HCEC 1CT (cell line): ENCODE results near the gene TEAD1.

Experiments used
- DNase-seq: peaks from one replicate; pipeline ENCODE4 v3.0.0-alpha.2; 2017

The TEAD1 gene

GRCh38 chr11:12962306-12962705 lies 288.1 kb downstream of the TEAD1 start:
- DNase-seq, result no peak

- DNase-seq, result no peak
Observed at GRCh38 chr11:12963051-12963450, 288.8 kb downstream of the TEAD1 start.

DNA sequence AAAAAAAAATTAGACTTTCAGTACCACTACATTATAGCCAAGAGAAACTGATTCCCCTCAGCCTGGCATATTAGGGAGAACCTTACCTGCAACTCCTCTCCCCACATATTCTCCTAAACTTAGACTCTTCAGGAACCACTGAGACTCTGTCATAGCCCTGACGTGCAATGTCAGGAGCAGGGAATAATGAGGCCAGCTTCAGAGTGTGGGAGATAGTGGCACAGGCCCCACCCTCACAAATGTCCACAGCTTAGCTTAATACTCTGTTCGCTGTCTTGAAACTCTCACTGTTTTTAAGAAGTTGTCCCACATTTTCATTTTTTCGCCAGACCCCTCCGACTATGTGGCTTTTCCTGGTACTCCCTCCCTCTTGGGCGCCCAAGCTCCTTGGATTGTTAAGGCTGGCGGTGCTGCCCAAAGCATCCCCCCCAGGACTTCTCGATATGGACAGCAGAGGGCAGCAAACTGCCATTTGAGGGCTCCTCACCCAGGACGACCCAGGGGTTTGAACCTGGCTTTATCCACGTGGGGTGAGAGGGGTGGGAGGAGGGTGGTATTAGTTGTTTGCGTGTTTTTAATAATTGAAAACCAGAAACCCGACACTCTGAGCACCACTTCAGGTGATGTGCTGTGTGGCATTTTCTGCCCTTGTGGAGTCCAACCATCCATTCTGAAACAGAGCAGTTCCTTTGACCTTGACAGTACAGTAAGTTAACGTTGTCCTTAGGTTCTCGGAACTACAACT lies 289.7 kb downstream of the TEAD1 start:
- peak; percentile 43 for DNase-seq

DNA sequence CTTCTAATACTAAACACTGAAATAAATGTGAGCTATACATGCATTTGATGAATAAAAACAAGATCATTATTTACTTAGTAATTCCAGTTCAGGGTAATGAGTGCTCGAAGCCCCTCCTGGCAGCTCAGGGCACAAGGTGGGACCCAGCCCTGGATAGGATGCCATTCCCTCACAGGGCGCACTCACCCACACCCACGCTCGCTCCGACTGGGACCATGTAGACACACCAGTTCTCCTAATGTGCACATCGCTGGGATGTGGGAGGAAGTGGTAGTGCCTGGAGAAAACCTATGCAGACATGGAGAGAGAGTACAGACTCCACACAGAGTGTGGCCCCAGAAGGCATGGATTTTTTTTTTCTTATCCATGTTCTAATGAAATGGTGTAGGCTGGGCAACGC lies 290.4 kb downstream of the TEAD1 start:
- DNase-seq, result no peak

DNA sequence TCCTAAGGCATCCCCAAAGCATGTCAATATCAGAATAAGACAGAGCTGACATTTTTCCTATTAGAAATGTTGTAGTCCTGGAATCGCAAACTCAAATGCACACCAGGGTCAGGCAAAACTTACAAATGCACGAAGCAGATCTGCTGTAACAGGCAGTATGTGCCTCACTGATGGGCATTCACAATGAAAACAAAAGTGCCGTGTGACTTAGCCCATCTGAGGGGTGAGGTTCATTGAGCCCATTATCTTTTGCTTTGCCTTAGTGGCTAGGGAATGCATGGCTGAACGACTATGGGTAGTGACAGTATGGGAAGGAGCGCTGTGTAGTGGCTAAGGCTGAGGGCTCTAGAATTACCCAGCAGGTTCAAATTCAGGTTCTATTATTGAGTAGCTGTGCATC lies 291.8 kb downstream of the TEAD1 start:
- DNase-seq, result no peak

DNA sequence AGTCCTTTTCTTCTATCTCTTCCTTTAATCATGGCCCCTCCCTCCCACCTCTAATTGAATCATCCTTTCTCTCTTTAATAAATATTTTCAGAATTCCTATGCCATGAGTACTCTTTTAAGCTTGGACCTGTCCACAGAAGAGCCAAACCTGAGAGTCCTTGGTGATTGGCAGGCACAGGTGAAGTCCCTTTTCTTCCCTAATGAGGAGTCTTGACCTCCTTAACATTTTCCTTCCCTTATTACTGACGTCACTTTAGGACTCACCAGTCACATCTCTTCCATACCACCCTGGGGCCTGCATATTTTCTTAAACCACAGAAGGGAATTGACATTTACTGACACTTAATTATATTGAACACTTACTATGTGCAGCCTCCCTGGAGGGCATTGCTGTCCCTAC lies 293.9 kb downstream of the TEAD1 start:
- DNase-seq, result no peak

GRCh38 chr11:12968826-12969225 lies 294.6 kb downstream of the TEAD1 start:
- no peak for DNase-seq

DNA sequence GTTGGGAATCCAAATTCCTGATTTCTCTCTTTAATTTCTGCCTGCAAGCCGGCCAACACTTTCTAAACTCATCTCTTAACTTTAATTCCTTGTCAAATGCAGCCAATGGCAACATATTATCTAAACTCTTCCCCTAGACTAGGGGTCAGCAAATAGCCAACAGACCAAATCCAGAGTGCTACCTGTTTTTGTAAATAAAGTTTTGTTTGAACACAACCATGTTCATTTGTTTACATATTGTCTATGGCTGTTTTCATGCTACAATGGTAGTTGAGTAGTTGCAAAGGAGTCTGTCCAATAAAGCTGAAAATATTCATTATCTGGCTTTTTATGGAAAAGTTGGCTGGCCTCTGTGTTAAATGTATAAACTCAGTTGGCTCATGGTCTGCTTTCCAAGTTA lies 297.7 kb downstream of the TEAD1 start:
- DNase-seq, result no peak

GRCh38 chr11:12973528-12974181 lies 299.4 kb downstream of the TEAD1 start:
- DNase-seq, result no peak

DNA sequence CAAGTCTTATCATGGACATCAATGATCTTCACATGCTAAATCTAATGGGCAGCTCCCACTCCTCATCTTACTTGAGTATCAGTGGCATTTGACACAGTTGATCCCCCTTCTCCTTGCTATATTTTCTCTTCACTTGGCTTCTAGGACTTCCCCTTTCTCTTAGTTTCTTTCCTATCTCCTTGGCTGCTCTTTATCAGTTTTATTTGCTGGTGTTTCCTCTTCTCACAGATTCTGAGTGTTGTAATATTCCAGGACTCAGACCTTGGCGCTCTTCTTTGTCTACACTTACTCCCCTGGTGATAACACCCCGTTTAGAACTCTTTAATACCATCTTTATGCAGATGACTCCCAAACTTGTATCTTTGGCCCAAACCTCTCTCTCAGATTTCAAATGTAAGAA lies 301.0 kb downstream of the TEAD1 start:
- DNase-seq, result no peak

GRCh38 chr11:12979928-12980689 lies 305.9 kb downstream of the TEAD1 start:
- DNase-seq, result no peak

DNA sequence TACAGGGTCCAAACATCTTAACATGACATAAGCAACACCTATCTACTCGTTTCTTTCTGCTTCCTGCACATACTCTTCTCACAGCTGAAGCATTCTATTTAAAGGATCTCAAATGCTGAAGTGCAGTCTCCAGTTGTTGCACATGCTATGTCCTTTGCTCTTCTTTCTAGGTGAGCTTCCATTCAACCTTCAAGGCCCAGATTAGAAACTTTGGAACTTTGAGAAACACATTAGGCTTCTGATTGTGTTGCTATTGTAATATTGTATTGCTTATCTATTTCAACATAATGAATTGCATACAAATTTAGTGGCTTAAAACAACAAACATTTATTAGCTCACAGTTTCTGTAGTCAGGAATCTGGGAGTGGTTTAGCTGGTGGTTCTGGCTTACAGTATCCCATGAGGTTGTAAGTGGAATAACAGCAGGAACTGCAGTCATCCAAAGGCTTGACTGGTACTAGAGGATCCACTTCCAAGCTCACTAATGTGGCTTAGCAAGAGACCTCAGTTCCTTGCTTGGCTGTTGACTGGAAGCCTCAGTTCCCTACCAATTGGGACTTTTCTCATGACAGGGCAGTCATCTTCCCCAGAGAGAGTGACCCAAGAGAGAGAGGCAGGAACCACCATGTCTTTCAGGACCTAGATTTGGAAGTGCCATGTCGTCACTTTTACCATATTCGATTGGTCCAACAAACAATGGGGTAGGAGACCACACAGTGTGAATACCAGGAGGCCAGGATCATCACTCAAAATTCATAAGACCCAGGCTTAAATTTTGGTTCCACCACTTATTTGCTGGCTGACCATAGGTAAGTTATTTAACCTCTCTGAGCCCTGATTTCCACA lies 307.7 kb downstream of the TEAD1 start:
- peak; percentile 8 for DNase-seq

DNA sequence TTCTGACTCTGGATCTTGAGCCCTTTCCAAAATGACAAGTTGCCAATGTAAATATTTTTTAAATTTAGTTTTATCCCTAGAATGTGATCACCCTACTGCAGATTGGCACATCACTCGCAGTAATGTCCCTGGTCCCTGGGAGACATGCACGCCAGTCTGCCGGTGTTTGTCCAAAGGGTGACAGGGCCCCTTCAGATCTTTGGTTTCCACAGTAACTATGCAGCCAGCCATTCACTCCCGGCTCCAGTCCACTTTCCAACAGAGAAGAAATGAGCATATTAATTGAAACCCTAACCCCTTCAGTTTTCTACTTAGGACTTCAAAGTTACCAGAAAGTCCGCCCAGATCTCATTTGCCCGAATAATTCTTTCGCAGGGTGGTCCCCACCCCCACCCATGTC lies 309.1 kb downstream of the TEAD1 start:
- DNase-seq, result no peak

- no peak for DNase-seq
Observed at GRCh38 chr11:12986194-12986898, 312.1 kb downstream of the TEAD1 start.

- DNase-seq, result no peak
Observed at GRCh38 chr11:12989428-12990161, 315.4 kb downstream of the TEAD1 start.

DNA sequence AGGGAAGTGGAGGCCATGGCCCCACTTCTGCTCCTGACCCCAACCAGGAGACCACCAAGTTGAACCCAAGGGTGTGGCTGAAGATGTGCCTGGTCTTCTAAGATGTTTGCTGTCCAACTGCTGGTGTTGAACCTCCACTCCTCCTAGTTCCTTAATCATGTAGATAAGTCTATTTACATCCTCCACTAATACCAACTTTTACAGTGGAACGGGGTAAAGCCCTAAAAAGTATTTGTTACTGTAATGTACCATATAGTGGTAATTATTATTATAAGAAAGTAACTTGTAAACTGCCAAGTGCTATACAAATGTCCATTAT lies 315.9 kb downstream of the TEAD1 start:
- no peak for DNase-seq

DNA sequence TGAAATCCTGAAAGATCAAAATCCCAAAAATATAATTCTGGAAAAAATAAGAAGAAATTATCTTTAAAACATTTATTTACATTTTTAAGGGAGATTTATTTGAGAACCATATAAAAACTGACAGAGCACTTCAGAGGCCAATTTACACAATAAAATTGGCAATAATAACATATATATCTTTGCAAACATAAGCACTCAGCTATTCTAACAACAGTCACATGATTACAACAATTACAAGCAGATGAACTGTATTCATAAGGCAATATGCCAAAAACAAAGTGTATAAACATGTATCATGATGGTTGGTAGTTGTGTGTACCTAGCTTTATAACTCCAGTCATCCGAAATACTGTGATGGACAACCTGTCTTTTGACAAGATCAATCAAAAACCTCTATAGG lies 317.2 kb downstream of the TEAD1 start:
- no peak for DNase-seq

DNA sequence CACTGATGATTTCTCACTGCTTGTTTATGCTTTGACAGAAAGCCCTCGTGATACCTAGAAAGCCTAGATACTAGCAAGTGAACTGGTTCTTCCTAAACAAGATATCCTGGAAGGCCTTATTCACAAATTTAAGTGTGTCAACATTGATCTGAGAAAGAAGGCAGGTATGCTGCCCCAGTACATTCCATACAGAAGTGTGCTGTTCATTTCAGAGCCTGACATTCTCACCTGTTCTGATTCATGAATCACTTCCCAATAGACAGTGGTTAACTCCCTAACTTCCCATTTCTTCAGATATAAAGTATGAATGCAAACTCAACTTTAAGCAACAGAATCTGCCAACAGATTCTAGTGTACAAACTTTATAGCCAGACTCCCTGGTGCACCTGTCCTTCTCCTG lies 319.4 kb downstream of the TEAD1 start:
- DNase-seq, result no peak
